Type B pancreatic cell (in vitro differentiated cells): ENCODE results near the gene PLPPR5. TPM values are rescaled to one million over a fixed set of nuclear protein-coding genes. Genes with fewer than 3 reads are reported as not detected.
"Not testable (repeated sequence)": the region's sequence is repeated elsewhere in the genome, so short reads cannot be mapped to it uniquely, and the experiment has no call there.

Experiments used
- DNase-seq: peaks from one replicate; pipeline ENCODE4 v3.0.0; 2021; ENCODE audit warnings: mixed read lengths; ENCODE audit not compliant: unreplicated experiment; ENCODE audit errors: extremely low spot score
- H3K27ac Mint-ChIP-seq: 2 replicates; pipeline ENCODE4 v1.8.0; 2021; ENCODE audit warnings: mild to moderate bottlenecking, mixed read lengths
- H3K27me3 Mint-ChIP-seq: 2 replicates; pipeline ENCODE4 v1.8.0; 2021; ENCODE audit warnings: mixed read lengths
- H3K36me3 Mint-ChIP-seq: 2 replicates; pipeline ENCODE4 v1.8.0; 2021; ENCODE audit warnings: mixed read lengths
- H3K4me1 Mint-ChIP-seq: one replicate; pipeline ENCODE4 v1.8.0; 2021; ENCODE audit warnings: mixed read lengths; ENCODE audit not compliant: unreplicated experiment
- H3K4me3 Mint-ChIP-seq: 2 replicates; pipeline ENCODE4 v1.8.0; 2021; ENCODE audit warnings: mild to moderate bottlenecking, mixed read lengths
- H3K9me3 Mint-ChIP-seq: 2 replicates; pipeline ENCODE4 v1.8.0; 2021; ENCODE audit warnings: mixed read lengths
- total RNA-seq: library from RNA; stranded (reverse); gene quantifications from 2 replicates; pipeline ENCODE4 v1.2.1, GENCODE V29; 2021; ENCODE audit warnings: low replicate concordance
- TF ChIP-seq, protein P1 (sequence below): fragments of 200-600 bp; sonication (generic); conservative IDR thresholded peaks from 2 replicates; pipeline ENCODE4 v1.5.0; 2021; ENCODE audit warnings: antibody characterized with exemption, mild to moderate bottlenecking

Gene PLPPR5
- total RNA-seq, 1 donor from 2014 or later = 5.9 TPM

- Mint-ChIP-seq H3K36me3 (no peaks in the 10 kb centered on the region), H3K9me3 (no peaks in the 10 kb centered on the region), H3K4me3 (no peak overlapping the region), H3K4me1 (no peaks in the 10 kb centered on the region), H3K27me3 (no peaks in the 10 kb centered on the region), H3K27ac (no peak overlapping the region)
- TF ChIP-seq, protein P1, sequence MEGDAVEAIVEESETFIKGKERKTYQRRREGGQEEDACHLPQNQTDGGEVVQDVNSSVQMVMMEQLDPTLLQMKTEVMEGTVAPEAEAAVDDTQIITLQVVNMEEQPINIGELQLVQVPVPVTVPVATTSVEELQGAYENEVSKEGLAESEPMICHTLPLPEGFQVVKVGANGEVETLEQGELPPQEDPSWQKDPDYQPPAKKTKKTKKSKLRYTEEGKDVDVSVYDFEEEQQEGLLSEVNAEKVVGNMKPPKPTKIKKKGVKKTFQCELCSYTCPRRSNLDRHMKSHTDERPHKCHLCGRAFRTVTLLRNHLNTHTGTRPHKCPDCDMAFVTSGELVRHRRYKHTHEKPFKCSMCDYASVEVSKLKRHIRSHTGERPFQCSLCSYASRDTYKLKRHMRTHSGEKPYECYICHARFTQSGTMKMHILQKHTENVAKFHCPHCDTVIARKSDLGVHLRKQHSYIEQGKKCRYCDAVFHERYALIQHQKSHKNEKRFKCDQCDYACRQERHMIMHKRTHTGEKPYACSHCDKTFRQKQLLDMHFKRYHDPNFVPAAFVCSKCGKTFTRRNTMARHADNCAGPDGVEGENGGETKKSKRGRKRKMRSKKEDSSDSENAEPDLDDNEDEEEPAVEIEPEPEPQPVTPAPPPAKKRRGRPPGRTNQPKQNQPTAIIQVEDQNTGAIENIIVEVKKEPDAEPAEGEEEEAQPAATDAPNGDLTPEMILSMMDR = no peak
- DNase-seq = no peak
These were observed 111.3 kb downstream of the PLPPR5 start for GRCh38 chr1:98893371-98893770.

- Mint-ChIP-seq H3K9me3 (no peaks in the 10 kb centered on the region), H3K4me1 (no peaks in the 10 kb centered on the region), H3K27me3 (no peaks in the 10 kb centered on the region), H3K27ac (no peak overlapping the region), H3K36me3 (no peaks in the 10 kb centered on the region), H3K4me3 (no peak overlapping the region)
- DNase-seq = no peak
- TF ChIP-seq, protein P1 = no peak
These were observed 115.8 kb downstream of the PLPPR5 start for GRCh38 chr1:98888869-98889268.

DNA sequence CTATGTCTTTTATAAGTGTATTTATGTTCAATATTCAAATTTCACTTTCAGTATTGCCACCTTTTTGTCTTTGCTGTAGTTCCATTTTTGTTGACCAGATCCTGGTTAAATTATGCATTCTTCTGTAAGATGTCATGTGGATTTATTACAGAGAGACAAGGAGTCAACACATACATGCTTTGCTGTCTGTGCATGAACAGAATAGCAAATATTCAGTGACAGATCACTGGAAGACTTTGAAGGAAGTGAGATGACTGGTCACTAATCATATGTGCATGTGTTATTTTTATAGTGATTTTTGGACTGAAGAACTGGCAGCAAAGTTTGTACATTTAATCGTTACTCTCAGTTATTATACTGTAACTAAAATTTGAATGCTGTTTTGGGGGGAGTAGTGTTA lies 117.2 kb downstream of the PLPPR5 start:
- no peaks in the 10 kb centered on the region for H3K27me3 Mint-ChIP-seq
- no peak overlapping the region for H3K27ac Mint-ChIP-seq
- H3K4me1 Mint-ChIP-seq = no peaks in the 10 kb centered on the region
- TF ChIP-seq, protein P1 = no peak
- DNase-seq = no peak
- no peak overlapping the region for H3K4me3 Mint-ChIP-seq
- H3K9me3 Mint-ChIP-seq = no peaks in the 10 kb centered on the region
- H3K36me3 Mint-ChIP-seq = no peaks in the 10 kb centered on the region

DNA sequence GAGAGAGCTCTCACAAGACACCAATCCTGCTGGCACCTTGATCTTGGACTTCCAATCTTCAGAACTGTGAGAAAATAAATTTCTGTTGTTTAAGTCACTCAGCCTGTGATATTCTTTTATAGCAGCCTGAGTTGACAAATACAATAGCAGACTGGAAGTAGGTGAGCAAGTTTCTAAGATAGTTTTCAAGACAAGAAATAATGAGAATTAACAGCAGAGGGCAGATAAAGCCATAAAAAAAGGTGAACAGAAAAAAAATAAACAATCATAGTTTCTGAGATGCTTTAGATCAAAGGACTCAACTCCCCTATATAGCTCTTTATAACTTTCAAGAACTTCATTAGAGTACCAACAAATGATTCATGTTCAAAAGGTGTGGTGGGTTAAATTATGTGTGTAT lies 119.8 kb downstream of the PLPPR5 start:
- no peaks in the 10 kb centered on the region for H3K36me3 Mint-ChIP-seq
- no peaks in the 10 kb centered on the region for H3K27me3 Mint-ChIP-seq
- no peak overlapping the region for H3K4me3 Mint-ChIP-seq
- DNase-seq = no peak
- H3K4me1 Mint-ChIP-seq = no peaks in the 10 kb centered on the region
- H3K27ac Mint-ChIP-seq = no peak overlapping the region
- no peaks in the 10 kb centered on the region for H3K9me3 Mint-ChIP-seq
- TF ChIP-seq, protein P1 = no peak

- Mint-ChIP-seq H3K27ac (no peak overlapping the region), H3K9me3 (no peaks in the 10 kb centered on the region), H3K4me3 (no peak overlapping the region), H3K36me3 (no peaks in the 10 kb centered on the region), H3K27me3 (peaks cover 10% of the 10 kb centered on the region), H3K4me1 (no peaks in the 10 kb centered on the region)
- DNase-seq = no peak
- TF ChIP-seq, protein P1 = no peak
These were observed 122.8 kb downstream of the PLPPR5 start for GRCh38 chr1:98881901-98882300.

DNA sequence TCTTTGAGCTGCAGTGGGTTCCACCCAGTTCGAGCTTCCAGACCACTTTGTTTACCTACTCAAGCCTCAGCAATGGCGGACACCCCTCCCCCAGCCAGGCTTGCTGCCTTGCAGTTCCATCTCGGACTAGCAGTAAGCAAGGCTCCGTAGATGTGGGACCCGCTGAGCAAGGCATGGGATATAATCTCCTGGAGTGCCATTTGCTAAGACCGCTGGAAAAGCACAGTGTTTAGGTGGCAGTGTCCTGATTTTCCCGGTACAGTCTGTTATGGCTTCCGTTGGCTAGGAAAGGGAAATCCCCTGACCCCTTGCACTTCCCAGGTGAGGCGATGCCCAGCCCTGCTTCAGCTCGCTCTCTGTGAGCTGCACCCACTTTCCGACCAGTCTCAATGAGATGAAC lies 123.4 kb downstream of the PLPPR5 start:
- H3K27me3 Mint-ChIP-seq = peaks cover 11% of the 10 kb centered on the region
- H3K4me1 Mint-ChIP-seq, H3K36me3 Mint-ChIP-seq, H3K27ac Mint-ChIP-seq, DNase-seq, H3K9me3 Mint-ChIP-seq, H3K4me3 Mint-ChIP-seq: not testable (repeated sequence)
